Middle frontal gyrus (tissue), 1 donor: Measurements from ENCODE around the gene SMIM11.
A peak's percentile ranks its signal among the peaks of the same experiment; 100 is the strongest.
"Not testable (repeated sequence)": the region's sequence is repeated elsewhere in the genome, so short reads cannot be mapped to it uniquely, and the experiment has no call there.

Source experiments
- DNase-seq: peaks from one replicate; pipeline ENCODE4 v3.0.0-alpha.2; 2015; ENCODE audit warnings: low spot score; ENCODE audit errors: extremely low spot score

Gene SMIM11

GRCh38 chr21:34374940-34375618 is at the start of gene SMIM11:
TSS of gene SMIM11 (plus strand) at chr21:34375507. CDS start at chr21:34379505, 3,998 bp downstream.
- not testable (repeated sequence) for DNase-seq

- no peak for DNase-seq
Measured at GRCh38 chr21:34330055-34330454, 45.3 kb upstream of the SMIM11 start.

GRCh38 chr21:34331726-34332125 is 43.6 kb upstream of the SMIM11 start:
- no peak for DNase-seq

- no peak for DNase-seq
Measured at GRCh38 chr21:34332347-34332746, 43.0 kb upstream of the SMIM11 start.

- no peak for DNase-seq
Measured at GRCh38 chr21:34333121-34333739, 42.1 kb upstream of the SMIM11 start.

GRCh38 chr21:34335316-34335715 is 40.0 kb upstream of the SMIM11 start:
- no peak for DNase-seq

GRCh38 chr21:34336245-34336644 is 39.1 kb upstream of the SMIM11 start:
- no peak for DNase-seq

- no peak for DNase-seq
Measured at GRCh38 chr21:34336756-34337391, 38.4 kb upstream of the SMIM11 start.

- DNase-seq: no peak
Measured at GRCh38 chr21:34337741-34338140, 37.6 kb upstream of the SMIM11 start.

GRCh38 chr21:34338226-34338625 is 37.1 kb upstream of the SMIM11 start:
- DNase-seq: no peak

GRCh38 chr21:34340061-34340460 is 35.2 kb upstream of the SMIM11 start:
- no peak for DNase-seq

- DNase-seq: no peak
Measured at GRCh38 chr21:34342476-34342875, 32.8 kb upstream of the SMIM11 start.

- no peak for DNase-seq
Measured at GRCh38 chr21:34343347-34343746, 32.0 kb upstream of the SMIM11 start.

- DNase-seq: no peak
Measured at GRCh38 chr21:34343838-34344381, 31.4 kb upstream of the SMIM11 start.

- no peak for DNase-seq
Measured at GRCh38 chr21:34344584-34344983, 30.7 kb upstream of the SMIM11 start.

GRCh38 chr21:34345091-34345871 is 30.0 kb upstream of the SMIM11 start:
- DNase-seq: no peak

GRCh38 chr21:34345892-34346291 is 29.4 kb upstream of the SMIM11 start:
- DNase-seq: no peak

- no peak for DNase-seq
Measured at GRCh38 chr21:34348890-34349519, 26.3 kb upstream of the SMIM11 start.

- peak; percentile 54 for DNase-seq
Measured at GRCh38 chr21:34351786-34352241, 23.5 kb upstream of the SMIM11 start.

GRCh38 chr21:34352556-34352955 is 22.8 kb upstream of the SMIM11 start:
- no peak for DNase-seq

GRCh38 chr21:34353182-34353581 is 22.1 kb upstream of the SMIM11 start:
- DNase-seq: no peak
